Measurements from ENCODE around the gene HYAL1.
"Not testable (repeated sequence)": the region's sequence is repeated elsewhere in the genome, so short reads cannot be mapped to it uniquely, and the experiment has no call there.

The HYAL1 gene

DNA sequence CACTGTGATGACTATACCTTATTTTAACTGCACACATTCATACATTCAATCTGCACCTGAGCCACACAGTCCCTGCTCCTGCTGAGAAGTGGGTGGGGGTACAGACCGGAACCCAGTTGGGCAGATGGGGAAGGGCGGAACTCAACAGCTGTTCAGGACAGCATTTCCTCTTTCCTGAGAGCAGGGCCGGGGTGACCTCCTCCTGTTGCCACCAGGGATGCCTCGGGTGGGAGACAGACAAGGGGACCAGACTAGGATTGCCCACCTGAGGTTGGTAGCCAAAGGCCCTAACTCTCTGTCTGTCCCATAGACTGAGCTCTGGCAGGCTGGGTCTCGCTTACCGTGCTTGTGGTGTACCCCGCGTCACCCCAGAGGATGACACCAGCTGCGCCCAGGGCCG is 15.2 kb upstream of the HYAL1 start:
- no peak for DNase-seq (ENCODE audit: low read depth in 2 of 2)

DNA sequence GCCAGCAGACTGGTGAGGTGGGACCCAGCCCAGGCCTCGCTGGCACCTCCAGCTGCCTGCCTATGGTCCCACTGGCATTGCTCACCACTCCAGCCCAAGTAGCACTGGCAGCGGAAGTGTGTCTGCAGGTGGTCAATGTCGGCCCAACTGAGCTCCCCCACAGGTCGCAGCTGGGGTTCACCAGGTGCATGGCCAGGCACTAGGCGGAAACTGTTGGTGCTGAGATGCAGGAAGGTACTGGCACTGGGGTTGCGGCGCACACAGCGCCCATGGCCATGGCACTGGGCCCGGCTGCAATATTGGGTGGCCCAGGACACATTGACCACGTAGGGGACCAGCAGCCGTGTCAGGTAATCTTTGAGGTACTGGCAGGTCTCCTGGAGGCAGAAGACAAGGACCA is 14.8 kb upstream of the HYAL1 start:
- no peak for DNase-seq (ENCODE audit: low read depth in 2 of 2)

DNA sequence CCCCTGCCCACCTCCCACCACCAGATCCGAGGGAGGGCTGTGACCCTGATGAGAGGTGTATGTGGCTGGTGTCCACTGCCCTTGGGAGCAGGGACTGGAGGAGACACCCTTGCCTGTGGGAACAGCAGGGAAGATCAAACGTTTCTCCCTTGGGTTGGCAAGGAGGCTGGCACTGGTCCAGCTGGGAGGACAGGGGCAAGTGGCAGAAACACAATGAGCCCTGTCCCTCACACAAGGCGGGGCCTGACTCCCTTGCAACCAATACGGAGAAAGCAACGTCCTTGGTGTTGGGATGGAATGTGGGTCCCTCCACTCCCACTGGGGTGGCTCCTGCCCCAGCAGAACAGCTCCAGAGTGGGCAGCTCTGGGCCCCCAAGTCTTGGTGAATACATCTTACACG is 13.9 kb upstream of the HYAL1 start:
- DNase-seq (ENCODE audit: low read depth in 2 of 2): no peak

DNA sequence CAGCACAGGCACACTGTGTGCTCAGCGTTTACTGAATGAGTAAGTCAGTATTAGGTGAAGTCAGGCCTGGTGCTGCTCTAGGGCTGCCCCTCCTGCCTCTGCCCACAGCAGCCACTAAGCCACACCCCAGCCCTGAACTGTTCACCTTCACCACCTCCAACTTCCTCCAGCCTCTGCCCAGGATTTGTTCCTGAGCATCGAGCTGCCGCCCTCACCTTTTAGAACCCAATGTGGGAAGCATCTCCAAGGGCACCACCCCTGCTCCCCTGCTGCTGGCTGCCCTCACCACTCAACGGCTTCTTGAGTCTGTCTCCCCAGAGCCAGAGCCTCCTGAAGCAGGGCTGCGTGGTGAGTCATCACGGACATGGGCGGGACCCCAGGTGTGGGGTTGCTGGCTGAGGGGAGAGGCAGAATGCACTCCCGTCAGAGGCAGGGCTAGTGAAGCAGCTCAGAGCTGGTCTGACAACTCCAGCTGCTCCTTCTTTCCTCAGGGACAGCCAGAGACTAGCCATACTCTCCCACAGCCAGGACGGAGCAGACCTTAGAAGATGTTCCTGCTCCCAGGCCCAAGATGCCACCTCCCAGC is 13.4 kb upstream of the HYAL1 start:
- DNase-seq (ENCODE audit: low read depth in 2 of 2): peak in 1 of 2 donors; percentile 54

DNA sequence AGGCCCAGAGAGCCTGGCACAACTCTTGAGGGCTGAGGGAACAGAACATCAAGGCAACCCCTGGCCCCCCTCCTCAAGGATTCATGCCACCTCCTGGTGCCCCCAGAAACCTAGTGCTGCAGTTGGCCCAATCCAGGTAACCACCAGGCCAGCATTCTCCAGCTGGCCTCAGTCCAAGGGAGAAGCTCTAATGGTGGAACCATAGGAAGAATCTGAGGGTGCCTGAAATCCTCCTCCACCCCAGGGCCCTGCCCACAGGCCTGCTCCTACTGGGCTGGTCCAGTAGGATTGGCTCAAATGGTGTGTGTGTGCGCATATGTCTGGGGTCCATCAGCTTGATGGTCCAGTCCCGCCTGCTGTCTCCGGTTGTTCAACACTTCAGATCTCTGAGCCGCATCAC is 11.4 kb upstream of the HYAL1 start:
- no peak for DNase-seq (ENCODE audit: low read depth in 2 of 2)

DNA sequence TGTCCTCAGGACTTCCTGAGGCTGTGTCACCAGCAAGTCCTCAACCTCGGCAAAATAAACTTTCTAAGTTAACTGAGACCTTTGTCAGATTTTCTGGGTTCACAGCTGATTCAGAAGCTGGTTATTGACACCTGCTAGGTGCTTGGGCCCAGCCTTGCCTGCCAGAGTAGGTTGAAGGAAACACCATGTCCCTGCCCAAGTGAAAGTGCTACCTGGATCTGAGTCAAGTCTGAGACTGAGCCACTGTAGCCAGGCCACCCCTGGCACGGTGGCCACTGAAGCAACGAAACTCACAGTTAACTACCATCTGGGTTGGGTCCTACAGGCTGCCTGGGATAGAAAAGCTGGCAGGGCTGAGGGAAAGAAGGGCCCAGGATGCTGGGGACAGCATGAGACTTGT is 11.0 kb upstream of the HYAL1 start:
- DNase-seq (ENCODE audit: low read depth in 2 of 2): no peak

DNA sequence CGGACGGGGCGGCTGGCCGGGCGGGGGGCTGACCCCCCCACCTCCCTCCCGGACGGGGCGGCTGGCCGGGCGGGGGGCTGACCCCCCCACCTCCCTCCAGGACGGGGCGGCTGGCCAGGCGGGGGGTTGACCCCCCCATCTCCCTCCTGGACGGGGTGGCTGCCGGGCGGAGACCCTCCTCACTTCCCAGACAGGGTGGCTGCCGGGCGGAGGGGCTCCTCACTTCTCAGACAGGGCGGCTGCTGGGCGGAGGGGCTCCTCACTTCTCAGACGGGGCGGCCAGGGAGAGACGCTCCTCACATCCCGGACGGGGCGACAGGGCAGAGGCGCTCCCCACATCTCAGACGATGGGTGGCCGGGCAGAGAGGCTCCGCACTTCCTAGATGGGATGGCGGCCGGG is 8.7 kb upstream of the HYAL1 start:
- DNase-seq (ENCODE audit: low read depth in 2 of 2): not testable (repeated sequence)

DNA sequence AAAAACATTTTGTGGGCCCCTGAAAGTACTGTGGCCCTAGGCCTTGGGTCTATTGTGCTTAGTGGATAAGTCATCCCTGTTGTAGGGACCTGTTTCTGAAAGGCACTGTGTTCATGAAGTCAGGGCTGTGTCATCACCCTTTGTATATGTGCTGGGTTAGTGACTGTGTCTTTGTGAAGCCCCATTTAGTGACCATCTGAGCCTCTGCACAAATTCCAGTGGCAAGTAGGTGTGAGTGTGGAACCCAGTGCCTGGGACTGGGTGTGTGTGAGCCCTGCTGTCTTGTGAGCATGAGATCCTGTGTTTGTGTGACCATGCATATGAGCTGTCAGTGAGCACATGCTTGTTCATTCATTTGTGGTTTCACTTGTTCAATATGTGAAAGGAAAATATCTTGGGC is 1.2 kb upstream of the HYAL1 start:
- no peak for DNase-seq (ENCODE audit: low read depth in 2 of 2)

DNA sequence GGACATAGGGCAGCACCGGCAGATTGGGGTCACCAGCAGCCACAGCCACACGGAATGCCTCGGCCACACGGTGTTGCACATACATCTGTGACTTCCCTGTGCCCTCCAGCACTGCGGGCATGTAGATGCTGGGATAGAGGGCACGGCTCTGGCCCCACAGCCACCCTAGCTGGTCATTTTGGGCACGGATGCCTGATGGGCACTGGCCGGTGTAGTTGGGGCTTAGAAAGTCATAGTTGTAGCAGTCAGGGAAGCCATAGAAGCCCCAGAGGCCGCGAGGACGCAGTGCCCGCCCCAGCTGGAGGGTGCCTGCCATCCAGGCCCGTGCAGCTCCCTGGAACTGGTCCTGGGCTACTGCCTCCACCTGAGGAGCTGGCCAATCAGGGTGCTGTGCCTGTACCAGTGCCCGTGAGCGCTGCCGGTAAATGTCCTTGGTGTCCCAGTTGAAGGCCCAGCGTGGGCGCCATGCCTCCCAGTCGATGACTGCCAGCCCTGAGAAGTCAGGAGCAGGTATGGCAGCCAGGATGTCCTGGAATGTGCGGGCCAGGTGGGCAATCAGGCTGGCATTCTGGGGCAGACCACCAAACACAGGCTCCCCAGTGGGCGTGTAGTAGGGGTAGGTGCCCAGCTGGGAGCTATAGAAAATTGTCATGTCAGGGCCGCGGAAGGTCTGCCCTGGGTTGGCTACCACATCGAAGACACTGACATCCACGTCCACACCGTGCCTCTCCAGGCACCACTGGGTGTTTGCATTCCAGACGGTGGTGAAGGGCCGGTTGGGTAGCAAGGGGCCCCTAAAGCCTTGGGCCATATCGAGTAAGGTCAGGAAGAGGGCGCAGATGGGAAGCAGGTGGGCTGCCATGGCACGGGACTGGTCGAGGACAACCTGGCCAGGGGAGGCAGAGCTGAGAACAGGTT is 1.0 kb downstream of the HYAL1 start:
- DNase-seq (ENCODE audit: low read depth in 2 of 2): no peak

DNA sequence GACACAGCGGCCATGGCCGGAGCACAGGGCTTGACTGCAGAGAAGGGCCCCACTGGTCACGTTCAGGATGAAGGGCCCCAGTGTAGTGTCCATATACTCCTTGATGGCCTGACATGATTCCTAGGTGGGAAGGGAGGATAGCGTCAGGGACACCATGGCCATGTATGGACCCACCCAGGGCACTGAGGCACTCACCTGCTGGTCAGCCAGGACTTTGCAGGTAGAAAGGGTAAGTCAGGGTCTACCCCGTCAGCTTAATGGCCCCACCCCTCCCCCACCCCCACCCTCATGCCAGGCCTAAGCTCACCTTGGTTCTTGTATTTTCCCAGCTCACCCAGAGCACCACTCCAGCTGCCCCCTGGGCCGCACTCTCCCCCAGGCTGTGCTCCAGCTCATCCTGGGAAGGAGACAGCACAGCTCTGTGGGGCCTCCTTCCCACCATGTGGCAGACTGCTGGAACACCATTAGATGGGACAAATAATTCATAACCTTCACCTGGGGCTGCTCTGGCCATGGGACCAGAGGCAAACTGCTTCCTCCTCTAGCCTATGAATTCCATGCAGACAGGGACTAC is 2.6 kb downstream of the HYAL1 start:
- DNase-seq (ENCODE audit: low read depth in 2 of 2): no peak

DNA sequence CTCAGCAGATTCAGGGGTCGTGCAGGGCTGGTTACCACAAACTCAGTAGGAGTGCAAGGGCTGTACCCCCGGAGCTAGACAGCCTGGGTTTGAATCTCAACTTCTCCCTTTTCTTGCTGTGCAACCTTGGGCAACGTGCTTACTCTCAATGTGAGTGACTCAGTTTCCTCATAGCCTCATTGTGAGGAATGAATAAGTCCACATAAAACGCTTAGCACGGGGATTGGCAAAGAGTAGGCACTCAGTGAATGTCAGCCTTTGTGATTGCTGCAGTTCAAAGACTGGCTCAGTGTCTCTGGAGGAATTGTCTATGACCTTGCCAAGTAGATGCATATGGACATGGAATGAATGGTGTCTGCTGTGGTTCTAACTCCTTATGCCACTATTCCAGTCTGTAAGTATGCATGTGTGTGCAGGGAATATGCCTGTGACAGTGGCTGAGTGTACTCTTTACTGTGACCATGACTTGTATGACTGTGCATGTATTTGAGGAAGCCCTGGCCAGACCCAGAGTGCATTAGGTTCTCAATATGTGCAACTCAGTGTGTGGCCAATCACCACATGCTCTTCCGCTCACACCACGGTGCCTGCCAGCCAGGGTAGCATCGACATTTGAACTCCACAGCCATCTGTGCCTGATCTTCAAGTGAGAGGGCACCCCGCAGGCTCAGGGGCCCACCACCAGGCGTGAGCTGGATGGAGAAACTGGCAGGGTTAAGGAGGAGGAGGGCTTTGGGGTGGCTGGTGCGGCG is 3.3 kb downstream of the HYAL1 start:
- DNase-seq (ENCODE audit: low read depth in 2 of 2): no peak

DNA sequence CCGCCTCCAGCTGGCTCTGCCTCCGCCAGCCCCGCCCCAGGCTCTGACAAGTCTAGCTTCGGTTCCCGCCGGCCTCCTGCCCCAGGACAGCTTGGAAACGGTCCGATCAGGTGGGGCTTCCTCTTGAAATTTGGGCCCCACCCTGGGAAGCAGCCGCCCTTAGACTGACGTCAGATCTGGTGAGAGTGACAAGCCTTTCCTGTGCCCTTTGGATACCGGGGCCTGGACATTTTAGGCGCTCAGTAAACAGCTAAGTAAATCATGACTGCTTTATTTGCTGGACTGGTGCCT is 3.8 kb downstream of the HYAL1 start:
- DNase-seq (ENCODE audit: low read depth in 2 of 2): no peak

DNA sequence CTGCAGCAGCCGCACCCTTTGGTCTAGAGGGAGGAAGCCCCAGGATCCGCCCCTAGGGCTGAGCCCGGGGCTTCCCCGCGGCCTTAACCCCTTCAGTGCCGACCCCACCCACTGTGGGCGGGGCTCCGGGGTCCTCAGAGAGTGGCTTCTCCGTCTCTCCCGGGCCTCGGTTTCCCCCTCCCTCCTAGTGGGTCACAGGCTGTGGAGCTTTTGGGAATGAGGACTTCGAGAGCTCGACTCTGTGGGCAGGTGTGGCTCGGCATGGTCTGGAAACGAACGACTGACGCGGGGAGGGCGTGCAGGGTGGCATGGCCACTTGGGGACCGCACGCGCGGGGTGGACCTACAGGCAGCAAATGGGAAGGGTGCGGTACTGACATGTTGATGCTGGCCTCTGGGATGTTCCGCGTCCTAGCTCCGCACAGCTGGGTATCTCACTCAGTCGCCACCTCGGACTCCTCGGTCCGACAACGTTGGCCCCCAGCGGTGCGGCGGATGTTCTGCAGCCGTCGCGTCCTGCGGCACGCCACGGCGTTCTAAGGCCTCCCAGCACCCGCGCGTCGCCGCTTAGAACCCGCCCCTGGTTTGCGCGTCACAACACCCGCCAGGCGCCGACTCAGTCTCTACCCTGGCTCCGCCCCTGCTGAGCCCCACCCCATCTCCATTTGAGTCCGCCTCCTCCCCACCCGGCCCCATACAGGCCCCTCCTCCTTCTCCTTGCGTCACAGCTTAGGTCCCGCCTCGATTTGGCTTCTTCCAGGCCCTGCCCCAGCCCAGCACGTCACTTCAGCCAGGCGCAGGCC is 4.3 kb downstream of the HYAL1 start, which contains the start of the genes HYAL3 and NAA80:
Gene HYAL3, minus strand, starts transcription at position 570 of the 802 bp plus-strand sequence. CDS start 3,803 bp downstream, outside the sequence.
Gene NAA80, minus strand, starts transcription at position 570 of the 802 bp plus-strand sequence. CDS start 1,942 bp downstream, outside the sequence.
- DNase-seq (ENCODE audit: low read depth in 2 of 2): peak; percentile 98 to 99

DNA sequence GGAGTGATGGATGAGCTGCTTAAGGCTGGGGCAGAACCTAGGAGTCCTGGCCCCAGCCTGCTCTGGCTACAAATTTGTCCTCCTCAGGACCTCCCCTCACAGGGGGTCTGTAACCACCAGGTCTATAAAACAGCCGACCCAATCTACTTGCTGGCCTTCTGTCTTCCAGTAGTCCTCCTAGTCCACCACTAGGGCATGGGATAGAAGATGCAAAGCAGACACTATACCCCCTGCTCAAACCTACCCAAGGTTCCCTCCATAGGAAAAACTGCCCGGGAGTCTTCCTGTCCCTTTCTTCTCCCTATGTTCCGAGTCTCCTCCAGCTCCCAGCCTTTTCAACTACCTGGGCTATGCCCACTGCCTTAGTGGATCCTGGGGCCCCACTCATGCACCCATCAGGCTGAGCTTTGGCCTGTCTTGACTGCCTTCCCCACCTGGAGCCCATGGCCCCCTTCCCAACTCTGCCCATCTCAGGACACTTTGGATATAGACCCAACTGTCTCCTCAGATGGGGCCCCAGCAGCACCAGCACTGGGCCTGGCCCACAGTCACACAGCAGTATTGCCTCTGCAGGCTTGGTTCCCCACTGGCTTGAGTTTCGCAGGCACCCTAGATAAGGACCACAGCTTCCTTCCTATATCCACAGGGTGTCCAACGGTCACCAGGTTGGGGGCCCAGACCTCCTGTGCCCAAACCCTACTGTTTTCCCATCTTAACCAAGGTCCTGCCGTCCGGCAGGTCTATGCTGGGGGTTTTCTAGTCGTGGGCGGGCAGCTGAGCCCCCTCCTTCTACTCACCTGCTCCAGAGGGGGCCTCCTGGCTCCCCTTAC is 5.3 kb downstream of the HYAL1 start:
- DNase-seq (ENCODE audit: low read depth in 2 of 2): no peak

DNA sequence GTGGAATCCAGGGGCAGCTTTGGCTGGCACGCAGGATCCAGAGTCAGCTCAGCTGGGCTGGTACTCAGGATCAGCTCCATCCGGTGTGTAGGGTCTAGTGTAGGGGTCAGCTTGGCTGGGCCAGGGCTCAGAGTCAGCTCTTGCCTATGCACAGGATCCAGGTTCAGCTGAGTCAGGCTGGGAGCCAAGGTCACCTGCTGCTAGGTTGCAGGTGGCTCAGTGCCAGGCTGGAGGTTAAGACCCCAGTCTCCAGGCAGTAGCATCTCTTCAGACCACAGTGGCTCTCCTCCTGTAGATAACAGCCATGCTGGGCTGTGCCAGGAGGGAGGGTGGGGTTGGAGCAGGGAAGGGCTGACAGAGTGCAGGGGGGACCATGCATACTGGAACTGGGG is 6.0 kb downstream of the HYAL1 start:
- DNase-seq (ENCODE audit: low read depth in 2 of 2): no peak

DNA sequence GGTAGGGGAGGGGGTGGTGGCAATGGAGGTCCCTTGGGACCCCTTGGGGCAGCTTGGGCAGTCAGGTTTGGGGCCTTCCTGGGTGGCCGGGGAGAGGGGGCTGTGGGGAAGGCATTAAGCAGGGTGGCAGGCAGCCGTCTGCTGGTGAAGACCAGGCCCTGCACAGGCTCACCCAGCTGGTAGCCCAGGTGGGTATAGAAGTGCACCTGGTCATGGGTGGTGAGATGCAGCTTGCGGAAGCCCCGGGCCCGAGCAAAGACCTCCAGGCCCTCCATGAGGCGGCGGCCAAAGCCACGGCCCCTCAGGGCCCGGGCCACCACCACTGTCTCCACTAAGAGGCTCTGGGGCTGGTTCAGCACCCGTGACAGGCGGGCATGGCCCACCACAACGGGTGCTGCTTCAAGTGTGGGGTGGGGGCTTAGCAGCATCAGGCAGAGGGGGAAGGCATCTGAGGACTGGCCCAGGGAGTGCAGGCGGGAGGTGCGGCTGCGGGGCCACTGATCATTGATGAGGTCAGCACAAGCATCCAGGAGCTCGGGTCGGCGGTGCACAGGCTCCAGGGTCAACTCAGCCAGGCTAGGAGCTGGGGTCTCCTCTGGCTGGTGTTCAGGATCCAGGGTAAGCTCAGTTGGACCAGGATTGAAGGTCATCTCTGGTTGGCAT is 6.5 kb downstream of the HYAL1 start:
- no peak for DNase-seq (ENCODE audit: low read depth in 2 of 2)

DNA sequence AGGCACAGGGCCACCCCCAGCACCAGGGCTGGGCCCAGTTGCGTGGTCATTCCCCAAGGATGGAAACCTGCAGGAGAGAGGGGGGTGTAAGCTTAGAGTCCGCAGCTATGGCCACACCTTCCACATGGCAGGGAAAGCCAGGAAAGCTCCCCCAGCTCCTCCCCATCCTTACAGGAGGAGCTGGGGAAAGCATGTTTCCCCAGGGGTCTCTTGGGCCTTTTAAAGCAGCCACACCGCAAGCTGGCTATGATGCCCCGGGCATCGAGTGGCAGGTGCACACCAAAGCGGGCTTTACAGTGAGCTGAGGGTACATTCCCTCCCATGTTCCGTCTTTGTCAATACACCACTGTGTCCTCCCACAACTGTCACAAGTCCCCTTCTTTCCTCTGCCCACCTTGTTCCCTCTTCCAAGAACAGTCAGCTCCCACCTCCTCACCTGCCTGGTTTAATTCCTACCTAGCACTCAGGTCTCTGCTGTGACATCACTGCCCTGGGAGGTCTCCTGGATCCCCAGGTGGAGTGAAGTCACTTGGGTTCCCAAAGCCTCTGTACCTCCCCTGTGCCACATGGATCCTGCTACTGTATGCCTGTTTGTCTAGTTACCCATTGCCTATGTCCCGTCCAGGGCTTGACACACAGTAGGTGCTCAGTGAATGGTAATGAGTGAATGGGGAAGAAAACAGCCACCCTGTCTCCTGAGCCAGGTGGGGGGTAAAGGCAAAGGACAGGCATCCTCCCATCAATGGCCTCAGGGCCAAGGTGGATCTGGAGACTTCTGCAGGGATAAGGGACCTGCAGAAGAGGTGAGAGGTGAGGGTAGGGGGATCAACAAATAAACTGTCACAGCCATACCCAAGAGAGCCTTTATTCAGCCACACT is 7.6 kb downstream of the HYAL1 start:
- no peak for DNase-seq (ENCODE audit: low read depth in 2 of 2)

DNA sequence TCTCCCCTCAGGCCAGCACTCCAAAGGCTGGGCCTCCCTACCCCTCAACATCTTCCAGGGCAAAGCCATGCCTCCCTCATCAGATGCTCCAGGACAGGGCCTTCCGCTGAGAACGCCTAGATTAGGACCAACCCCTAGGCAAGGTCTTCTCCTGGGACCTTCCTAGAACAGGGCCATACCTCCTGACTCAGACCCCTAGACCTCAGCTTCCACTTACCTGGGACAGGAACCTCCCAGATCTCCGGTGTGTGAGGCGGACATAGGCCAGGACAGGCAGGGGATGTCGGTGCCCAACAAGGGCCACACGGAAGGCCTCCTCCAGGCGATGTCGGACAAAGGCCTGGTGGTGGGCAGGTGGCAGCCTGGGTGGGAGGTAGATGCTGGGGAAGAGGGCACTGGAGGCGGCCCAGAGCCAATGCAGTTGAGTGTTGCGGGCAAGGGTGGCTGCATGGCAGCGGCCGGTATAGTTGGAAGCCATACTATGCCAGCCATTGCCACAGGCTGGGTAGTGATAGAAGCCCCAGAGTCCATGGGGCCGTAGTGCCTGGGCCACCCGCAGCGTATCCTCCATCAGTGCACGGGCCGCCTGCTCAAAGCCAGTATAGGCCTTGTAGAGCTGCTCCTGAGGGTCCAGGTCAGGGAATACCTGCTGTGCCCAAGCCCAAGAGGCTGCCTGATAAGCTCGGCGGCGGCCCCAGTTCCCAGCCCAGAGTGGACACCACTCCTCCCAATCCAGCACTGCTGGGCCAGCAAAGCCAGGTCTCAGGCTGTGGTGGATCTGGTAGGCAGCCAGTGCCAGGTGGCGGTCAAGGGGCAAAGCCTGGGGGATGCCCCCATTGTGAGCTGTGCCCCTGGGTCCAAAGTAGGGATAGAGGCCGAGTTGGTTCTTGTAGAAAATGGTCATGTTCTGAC is 8.6 kb downstream of the HYAL1 start:
- no peak for DNase-seq (ENCODE audit: low read depth in 2 of 2)
